Epithelial cell of esophagus (primary cell): Measurements from ENCODE around the gene SFMBT2.

Source experiments
- DNase-seq: peaks from one replicate; pipeline ENCODE4 v3.0.0; 2010; ENCODE audit warnings: low read depth
- H3K4me3 ChIP-seq: 2 replicates; pipeline ENCODE4 v1.5.1; 2011; ENCODE audit warnings: mild to moderate bottlenecking, low read length, control low read depth
- TF ChIP-seq, protein P1 (sequence below): IDR thresholded peaks from 2 replicates; pipeline ENCODE4 v1.5.1; 2011; ENCODE audit warnings: low read depth, mild to moderate bottlenecking, low read length, control low read depth, inconsistent platforms; ENCODE audit not compliant: insufficient read depth; ENCODE audit errors: missing control alignments

SFMBT2 gene

DNA sequence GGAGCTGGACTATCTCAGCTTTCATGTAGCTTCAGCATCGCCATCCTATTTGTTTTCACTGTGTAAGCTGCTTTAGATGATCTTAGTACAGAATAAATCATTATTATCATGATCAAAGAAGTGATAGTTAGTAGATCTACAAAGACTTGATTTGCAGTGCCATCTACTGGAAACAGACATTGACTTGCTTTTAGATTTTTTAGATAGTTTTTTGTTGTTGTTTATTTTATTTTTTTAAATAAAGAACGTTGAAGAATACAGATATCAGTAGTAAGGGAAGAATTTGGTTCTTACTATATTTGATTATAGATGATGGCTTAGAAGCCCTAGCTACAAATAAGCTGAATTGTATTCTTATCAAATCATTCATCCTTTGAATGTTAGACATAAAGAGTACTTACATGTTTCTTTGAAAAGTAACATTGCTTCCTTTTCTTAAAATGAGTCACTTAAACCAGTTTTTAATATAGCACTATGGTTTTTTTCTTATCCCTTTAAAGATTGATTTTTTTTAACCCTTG lies 6.3 kb upstream of the SFMBT2 start:
- TF ChIP-seq, protein P1, sequence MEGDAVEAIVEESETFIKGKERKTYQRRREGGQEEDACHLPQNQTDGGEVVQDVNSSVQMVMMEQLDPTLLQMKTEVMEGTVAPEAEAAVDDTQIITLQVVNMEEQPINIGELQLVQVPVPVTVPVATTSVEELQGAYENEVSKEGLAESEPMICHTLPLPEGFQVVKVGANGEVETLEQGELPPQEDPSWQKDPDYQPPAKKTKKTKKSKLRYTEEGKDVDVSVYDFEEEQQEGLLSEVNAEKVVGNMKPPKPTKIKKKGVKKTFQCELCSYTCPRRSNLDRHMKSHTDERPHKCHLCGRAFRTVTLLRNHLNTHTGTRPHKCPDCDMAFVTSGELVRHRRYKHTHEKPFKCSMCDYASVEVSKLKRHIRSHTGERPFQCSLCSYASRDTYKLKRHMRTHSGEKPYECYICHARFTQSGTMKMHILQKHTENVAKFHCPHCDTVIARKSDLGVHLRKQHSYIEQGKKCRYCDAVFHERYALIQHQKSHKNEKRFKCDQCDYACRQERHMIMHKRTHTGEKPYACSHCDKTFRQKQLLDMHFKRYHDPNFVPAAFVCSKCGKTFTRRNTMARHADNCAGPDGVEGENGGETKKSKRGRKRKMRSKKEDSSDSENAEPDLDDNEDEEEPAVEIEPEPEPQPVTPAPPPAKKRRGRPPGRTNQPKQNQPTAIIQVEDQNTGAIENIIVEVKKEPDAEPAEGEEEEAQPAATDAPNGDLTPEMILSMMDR: peak; percentile 40
- DNase-seq: peak; percentile 57
- H3K4me3 ChIP-seq: no peak overlapping the region

DNA sequence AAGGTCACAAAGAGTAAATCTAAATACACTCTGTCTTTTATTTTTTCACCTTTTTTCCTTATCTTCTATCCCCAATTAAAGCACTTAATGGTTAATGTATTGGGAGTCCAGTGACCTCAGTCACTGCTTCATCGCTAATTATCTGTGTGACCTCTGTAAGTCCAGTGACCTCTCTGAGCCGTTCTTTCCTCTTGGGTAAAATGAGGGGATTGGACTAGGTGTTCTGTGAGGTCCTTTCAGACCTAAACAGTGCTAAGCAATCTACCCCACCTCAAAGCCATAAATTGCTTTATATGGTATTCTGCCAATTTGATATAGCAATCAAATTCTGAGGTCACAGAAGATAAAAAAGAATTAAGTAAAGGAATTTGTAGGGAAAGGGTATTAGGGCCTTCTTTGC lies 3.9 kb upstream of the SFMBT2 start:
- DNase-seq: no peak
- TF ChIP-seq, protein P1: no peak
- H3K4me3 ChIP-seq: no peak overlapping the region

DNA sequence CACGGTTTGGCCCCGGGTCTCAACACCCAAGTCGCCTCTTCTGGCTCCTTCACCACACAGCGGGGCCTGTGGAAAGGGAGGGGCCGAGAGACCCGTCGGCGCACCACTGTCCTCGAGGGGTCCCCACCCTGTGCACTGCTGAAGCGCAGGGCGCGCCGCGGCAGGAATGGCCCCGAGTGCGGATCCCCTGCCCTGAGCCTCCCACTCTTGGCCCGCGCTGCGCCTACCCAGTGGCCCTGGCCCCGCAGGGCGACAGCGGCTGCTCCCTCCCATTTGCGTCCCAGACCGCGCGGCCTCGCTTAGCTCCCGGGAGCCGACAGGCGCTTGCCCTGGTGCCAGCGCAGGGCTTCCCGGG lies 2.1 kb upstream of the SFMBT2 start:
- TF ChIP-seq, protein P1: no peak
- no peak for DNase-seq
- H3K4me3 ChIP-seq: no peak overlapping the region

DNA sequence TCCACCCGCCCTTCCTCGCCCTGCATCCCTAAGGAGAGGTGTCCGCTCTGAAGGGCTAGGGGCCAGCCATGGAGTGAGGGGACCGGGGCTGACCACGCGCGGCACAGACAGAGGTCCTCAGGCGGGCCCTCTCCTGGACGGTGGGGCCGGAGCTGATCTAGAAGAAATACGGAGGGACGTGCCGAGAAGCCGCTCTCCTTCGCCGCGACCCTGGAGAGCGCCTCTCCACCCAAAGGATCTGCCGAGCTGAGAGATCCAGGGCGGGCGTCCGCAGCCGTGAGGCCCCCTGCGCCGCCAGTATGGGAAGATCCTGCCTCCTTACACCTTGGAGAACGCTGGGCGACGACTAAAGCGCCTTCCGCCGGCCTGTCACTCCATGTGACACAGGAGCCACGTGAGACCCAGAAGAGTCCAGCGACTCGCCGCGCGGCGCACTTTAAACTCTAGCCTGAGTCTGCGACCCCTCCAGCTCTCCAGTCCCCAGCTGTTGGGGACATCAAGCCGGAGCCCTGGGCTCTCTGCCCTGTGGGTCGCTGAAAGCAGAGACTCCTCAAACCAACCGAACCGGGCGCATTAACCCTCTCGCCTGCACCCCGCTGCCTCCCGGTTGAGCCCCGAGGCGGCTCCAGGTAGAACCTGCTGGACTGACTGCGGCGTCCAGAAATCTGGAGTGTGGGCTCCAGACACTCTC lies 1.5 kb upstream of the SFMBT2 start:
- H3K4me3 ChIP-seq: peak overlapping the region; percentile 11
- DNase-seq: no peak
- TF ChIP-seq, protein P1: no peak

DNA sequence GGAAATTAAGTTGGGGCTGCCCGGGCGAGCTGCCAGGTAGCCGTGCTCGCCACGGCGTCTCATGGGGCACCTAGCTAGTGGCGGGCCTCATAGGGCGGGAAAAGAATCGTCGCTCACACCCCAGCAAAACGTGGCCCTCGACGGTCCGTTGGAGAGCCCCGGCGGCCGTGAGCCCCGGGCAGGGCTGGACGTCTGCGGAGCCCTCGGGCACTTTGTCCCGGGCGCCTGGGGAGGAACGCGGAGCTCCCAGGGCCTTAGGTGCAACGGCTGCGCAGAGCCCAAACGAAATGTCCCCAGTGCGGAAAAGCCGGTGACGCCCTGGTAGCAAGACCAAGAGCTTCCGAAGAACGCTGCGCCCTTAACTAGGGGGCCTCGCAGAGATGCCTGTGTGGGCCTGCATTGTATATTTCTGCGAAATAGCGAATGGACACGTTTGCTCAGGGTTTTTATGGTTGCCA lies 866 bp upstream of the SFMBT2 start:
- no peak for DNase-seq
- TF ChIP-seq, protein P1: no peak
- H3K4me3 ChIP-seq: no peak overlapping the region

DNA sequence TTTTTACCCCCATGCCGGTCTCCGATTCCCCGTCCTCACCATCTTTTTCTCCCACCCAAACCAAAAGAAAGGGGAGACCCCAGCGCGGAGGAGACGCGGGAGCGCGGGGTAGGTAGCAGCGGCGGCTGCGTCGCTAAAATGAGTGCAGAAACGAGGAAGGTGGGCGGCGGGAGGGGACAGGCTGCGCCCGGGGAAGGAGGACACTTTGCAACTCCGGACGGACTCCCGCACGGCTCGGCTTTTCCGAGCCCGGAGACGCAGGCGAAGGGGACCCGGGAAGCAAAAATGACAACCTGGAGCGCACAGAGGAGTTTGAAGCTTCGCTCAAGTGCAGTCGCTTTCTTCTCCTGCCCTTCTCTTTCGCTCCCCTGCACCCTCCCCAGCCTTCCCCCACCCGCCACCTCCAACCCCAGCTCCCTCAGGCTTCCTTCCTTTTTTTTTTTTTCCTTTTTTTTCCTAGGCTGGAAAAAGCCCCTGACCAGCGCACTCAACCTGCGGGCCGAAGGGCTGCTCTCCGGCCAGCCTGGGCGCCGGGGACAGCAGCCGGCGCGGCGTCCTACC lies 453 bp downstream of the SFMBT2 start:
- H3K4me3 ChIP-seq: peak overlapping the region; percentile 42
- DNase-seq: no peak
- TF ChIP-seq, protein P1: no peak
